Fibroblast of the conjunctiva (primary cell): ENCODE data around the gene TMF1.

Experiments
- DNase-seq: peaks from one replicate; pipeline ENCODE4 v3.0.0-alpha.2; 2010; ENCODE audit warnings: low read depth

TMF1 gene

GRCh38 chr3:69013253-69014021 is 38.7 kb downstream of the TMF1 start, which contains the start of gene EOGT:
Gene EOGT (minus strand): TSS chr3:69013684. CDS start chr3:69009846, 3,838 bp downstream.
- DNase-seq, result peak; percentile 72

GRCh38 chr3:69012800-69013252 is 39.3 kb downstream of the TMF1 start:
- no peak for DNase-seq

GRCh38 chr3:69012100-69012799 is 39.9 kb downstream of the TMF1 start:
- DNase-seq, result peak; percentile 51

GRCh38 chr3:69011096-69011730 is 40.9 kb downstream of the TMF1 start:
- no peak for DNase-seq

GRCh38 chr3:69009559-69010410 is 42.3 kb downstream of the TMF1 start:
- DNase-seq, result peak; percentile 93

- DNase-seq, result no peak
These were observed 43.2 kb downstream of the TMF1 start for GRCh38 chr3:69008980-69009379.

GRCh38 chr3:69005791-69006482 is 46.2 kb downstream of the TMF1 start:
- no peak for DNase-seq

GRCh38 chr3:69005071-69005790 is 46.9 kb downstream of the TMF1 start:
- no peak for DNase-seq

GRCh38 chr3:69004138-69004537 is 48.0 kb downstream of the TMF1 start:
- DNase-seq, result no peak

GRCh38 chr3:68999605-69000004 is 52.5 kb downstream of the TMF1 start:
- DNase-seq, result no peak

- DNase-seq, result no peak
These were observed 53.0 kb downstream of the TMF1 start for GRCh38 chr3:68999158-68999557.

- no peak for DNase-seq
These were observed 54.2 kb downstream of the TMF1 start for GRCh38 chr3:68997887-68998286.

GRCh38 chr3:68996356-68996995 is 55.7 kb downstream of the TMF1 start:
- no peak for DNase-seq

- peak; percentile 58 for DNase-seq
These were observed 63.4 kb downstream of the TMF1 start for GRCh38 chr3:68988740-68989139.

- DNase-seq, result no peak
These were observed 64.8 kb downstream of the TMF1 start for GRCh38 chr3:68987322-68987721.

GRCh38 chr3:68986496-68987208 is 65.5 kb downstream of the TMF1 start:
- DNase-seq, result no peak

GRCh38 chr3:68985146-68985790 is 66.9 kb downstream of the TMF1 start:
- DNase-seq, result no peak

- DNase-seq, result no peak
These were observed 68.1 kb downstream of the TMF1 start for GRCh38 chr3:68984011-68984530.
